Activated CD8-positive, alpha-beta memory T cell treated with anti-CD3 and anti-CD28 coated beads, Interleukin-2, amount 50 U/mL, for 24 hours (primary cell): ENCODE results near the gene SNAPC4.
"Not testable (repeated sequence)": the region's sequence is repeated elsewhere in the genome, so short reads cannot be mapped to it uniquely, and the experiment has no call there.

Source experiments
- DNase-seq: peaks from one replicate; pipeline ENCODE4 v3.0.0-alpha.2; 2020; ENCODE audit errors: extremely low read depth

Gene SNAPC4

GRCh38 chr9:136355616-136356557 lies 44.1 kb downstream of the SNAPC4 start:
- DNase-seq: no peak

GRCh38 chr9:136354592-136355085 lies 45.3 kb downstream of the SNAPC4 start:
- no peak for DNase-seq

GRCh38 chr9:136353757-136354488 lies 46.0 kb downstream of the SNAPC4 start:
- DNase-seq: no peak

DNA sequence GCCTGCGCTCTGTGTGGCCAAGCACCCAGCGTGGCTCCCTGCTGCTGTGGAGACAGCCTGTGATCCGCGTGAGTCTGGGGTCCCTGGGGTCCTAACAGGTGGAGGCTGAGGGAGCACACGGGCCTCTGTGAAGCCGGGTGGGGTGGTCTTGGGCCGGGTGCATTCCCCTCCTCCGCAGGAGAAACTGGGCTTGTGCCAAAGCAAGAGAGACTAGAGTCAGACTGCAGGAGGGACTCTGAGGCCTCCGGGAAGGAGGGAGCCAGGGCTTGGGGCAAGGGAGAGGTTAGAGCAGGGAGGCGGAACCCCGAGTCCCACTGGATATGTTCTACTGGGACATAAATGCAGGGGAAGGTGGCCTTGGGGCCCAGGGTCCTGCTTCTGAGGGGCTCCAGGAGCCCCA lies 46.9 kb downstream of the SNAPC4 start:
- no peak for DNase-seq

DNA sequence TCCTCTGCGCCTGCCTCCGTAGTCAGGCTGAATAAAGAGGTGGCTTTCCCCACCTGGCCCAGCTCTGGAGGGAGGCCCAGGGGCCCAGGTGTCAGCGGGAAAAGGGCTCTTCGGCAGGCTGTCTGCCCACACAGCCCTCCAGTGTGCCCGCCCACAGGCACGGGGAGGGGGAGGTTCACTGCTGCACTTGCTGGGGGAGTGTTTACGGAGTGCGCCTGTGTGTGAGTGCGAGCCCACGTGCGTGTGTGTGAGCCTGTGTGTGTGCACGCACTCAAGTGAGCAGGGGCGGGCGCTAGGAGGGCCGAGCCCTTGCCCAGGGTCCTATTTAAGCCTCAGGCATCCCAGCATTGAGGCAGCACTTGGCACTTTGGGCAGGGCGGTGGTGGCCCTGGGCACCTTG lies 47.3 kb downstream of the SNAPC4 start:
- no peak for DNase-seq

GRCh38 chr9:136351868-136352267 lies 48.1 kb downstream of the SNAPC4 start:
- not testable (repeated sequence) for DNase-seq

DNA sequence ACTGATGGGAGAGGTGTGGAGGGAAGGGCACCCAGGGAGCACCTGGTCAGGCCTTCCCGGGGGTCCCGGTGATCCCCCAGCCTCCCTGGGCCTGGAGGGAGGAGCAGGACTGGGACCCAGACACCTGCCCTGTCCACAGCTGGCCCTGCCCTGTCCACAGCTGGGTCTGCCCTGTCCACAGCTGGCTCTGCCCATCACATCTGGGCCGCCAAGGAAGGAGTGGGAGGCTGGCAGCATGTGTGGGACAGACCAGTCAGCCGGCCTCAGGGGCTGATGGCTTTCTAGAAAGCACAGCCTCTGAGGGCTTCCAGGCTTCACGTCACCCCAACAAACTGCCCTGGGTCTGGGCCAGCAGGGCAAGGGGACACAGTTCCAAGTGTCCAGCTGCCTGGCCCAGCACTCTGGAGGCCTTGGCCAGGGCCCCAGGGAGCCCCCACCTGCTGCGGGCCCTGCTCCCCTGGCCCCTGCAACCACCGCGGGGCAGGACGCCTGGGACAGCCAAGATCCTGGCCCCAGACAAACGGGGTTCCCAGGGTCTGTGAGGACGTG lies 48.6 kb downstream of the SNAPC4 start:
- no peak for DNase-seq
